ENCODE measurements around the gene SRSF1. TPM values are rescaled to one million over a fixed set of nuclear protein-coding genes. Genes with fewer than 3 reads are reported as not detected.

The SRSF1 gene
- total RNA-seq, 1 donor from 2014 or later, result 227 TPM

DNA sequence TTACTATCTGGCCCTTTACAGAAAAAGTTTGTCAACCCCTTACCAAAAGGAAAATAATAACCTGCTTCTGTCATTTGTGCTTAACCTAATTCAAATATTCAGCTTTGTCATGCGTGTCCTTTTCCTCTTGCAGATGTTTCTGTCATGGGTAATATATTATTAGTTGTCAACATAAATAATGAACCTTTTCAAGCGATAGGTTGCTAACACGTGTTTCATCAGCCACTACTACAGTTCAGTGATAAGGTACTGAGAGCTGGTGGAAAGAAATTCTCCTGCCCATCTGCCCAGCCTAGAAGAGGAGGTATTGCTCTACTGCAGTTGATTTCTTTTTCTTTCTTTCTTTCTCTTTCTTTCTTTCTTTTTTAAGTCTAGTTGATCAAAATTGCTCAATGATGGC lies 12.0 kb upstream of the SRSF1 start:
- DNase-seq, result no peak

- no peak for DNase-seq
Observed at GRCh38 chr17:58010067-58010799, 3.2 kb upstream of the SRSF1 start.

DNA sequence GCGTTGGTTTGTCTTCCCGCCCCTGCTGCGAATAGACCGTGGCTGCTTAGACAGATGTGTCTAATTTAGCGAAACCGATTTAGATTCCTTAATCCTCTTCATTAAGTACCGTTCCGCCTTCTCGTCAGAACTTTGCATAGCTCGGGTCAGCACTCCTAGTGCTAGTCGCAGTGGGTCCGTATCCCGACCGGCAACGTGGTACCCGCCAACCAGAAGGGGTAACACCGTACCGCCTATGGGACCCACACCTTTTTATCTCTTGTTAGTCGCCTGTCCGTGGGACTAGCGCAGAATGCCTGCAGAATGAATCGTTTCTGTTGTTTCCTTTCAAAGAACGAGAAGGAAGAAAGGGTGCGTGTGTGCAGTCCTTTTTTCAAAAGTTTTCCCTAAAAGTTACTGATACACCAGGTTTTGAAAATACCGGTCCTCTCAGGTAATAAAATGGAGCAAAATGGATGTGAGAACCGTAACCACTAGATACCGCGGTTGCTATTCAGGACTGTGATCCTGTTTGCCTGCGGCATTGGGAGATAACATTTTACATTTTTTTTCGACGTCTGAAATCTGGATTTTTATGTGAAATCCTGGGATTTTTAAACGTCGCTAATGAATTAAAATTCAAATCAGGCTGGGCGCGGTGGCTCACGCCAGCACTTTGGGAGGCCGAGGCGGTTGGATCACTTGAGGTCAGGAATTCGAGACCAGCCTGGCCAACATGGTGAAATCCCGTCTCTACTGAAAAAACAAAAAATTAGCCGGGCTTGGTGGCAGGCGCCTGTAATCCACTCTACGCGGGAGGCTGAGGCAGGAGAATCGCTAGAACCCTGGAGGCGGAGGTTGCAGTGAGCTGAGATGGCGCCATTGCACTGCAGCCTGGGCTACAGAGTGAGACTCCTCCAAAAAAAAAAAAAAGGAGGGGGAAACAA lies 998 bp upstream of the SRSF1 start:
- no peak for DNase-seq

- DNase-seq, result peak; percentile 58
Observed at GRCh38 chr17:58006560-58006923, 504 bp downstream of the SRSF1 start.

- DNase-seq, result no peak
Observed at GRCh38 chr17:58005728-58006559, 1.1 kb downstream of the SRSF1 start.

DNA sequence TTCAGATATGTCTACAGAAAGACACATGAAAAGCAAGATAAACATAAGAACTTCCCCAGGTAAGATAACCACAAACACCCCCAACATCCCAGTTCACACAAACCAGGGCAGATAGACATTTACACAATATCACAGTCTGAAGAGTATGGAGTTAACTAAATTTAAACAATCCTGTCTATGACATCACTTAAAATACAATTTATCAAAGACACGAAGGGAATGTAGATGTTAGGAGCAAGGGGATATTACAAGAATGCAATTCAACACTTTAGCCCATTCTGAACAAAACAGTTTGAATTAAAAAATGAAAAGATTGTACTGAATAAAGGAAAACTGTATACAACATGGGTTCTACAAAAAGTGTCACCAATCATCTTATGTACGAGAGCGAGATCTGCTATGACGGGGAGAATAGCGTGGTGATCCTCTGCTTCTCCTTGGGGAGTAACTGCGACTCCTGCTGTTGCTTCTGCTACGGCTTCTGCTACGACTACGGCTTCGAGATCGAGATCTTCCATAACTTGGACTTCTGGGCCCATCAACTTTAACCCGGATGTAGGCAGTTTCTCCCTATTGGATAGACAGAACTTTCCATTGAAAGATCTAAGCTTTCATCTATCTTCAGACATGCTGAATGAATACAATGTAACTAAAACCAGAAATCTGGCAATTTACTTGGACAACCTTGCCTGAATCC lies 1.9 kb downstream of the SRSF1 start:
- DNase-seq, result no peak

DNA sequence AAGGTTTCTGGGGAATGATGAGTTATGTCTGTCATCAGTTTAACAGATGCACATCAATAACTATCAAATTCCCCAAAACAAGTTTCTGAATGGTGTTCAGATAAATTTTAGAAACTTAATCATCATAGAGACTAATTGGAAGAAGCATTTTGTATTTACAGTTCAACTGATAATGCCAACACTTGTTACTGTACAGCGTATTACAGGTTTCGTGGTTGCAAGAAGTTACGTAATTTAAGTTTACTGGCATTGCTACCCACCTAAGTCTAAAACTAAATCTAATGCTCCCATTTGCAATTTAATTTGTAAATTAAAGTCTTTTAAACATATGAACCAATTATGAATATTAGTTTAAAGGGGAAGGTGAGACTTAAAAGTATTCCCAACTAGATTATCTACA lies 3.0 kb downstream of the SRSF1 start:
- DNase-seq, result no peak

DNA sequence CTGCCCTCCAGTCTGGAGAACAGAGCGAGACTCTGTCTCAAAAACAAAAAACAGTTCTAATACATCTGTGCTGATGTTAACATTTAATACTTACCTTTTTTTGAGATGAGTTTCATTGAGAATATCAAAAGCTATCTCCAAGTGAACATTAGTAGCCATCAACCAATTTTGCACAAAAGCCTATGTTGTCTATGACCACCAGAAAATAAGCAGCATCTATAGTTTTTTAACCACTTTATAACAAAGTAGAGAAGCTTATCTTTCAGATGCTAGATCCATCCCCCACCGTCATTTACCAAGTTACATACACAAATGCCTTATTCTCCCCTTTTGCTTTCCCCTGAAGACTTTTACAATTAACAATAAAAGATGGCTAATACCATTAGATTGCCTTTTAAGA lies 4.1 kb downstream of the SRSF1 start:
- no peak for DNase-seq

GRCh38 chr17:58002154-58002948 lies 4.7 kb downstream of the SRSF1 start:
- no peak for DNase-seq

DNA sequence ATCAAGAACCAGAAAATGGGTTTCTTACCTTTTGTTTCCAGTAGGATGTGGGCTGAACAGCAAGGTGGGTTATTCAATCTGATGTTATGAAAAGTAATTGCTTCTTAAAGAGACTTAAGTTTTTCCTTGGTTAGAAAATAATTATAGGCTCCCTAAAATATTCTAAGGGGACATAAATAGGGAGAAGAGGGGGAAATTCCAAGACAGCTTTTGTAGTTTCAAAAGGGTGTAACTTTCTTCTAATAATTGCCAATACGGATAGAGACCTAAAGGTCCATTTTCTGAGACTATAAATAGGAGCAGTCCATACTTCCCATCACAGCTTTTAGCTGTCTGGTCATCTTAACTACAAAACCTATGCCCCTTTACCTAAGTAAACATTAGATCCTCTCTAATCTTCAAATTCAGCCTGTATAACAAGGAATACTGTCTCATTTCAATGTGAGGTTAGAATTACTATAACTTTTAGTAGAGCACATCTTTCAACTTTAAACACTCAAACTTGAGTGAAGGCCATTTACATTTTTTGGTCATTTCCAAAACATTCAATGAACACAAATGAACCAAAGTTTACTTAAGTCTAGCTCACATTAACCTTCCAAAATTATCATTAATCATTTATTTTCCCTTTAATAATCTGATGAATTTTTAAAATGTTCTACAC lies 5.5 kb downstream of the SRSF1 start:
- no peak for DNase-seq

DNA sequence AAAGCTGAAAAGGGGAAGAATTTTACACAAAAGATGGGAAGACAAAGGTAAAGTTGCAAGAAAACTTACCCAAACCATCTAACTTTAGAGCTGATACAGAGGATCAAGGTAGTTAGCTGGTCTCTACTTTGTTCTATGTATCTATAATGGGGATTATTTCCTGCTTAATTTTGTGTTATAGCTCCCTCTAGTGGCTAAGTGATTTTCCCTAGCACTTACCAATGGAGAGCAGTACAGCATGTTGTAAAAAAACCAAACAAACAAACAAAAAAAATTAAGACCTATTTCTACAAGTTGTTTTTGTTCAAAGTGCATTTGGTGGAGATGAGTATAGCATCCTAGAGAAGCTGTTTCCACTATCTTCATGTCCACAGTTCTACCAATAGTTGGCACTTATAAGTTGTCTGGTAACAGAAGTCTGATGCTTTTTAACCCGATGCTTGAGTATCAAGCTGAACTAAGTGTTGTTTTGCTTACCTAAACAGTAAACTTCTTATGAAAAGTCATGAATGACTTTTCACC lies 7.5 kb downstream of the SRSF1 start:
- peak; percentile 51 for DNase-seq

DNA sequence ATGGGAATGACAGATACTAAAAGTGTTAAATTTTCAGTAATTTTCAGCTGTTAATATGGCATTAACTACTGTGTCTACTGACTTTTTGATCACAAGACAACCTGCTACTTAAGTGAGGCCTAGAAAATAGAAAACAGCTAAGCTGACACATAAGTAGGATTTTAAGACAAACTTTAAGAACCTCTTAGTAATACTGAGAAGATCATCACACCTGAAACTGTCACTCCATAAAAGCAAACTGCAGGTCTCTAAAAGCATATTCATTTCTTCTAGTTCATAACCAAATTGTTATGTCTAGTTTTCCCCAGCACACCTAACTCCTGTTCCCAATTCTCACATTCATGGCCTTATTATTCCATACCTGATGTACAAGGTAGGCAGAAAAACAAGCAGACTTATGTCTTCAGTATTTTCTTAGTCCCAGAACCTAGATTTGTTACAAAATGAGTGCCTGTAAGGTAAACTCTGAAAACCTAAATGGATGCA lies 8.0 kb downstream of the SRSF1 start:
- no peak for DNase-seq

- DNase-seq, result no peak
Observed at GRCh38 chr17:57997085-57997809, 9.8 kb downstream of the SRSF1 start.

DNA sequence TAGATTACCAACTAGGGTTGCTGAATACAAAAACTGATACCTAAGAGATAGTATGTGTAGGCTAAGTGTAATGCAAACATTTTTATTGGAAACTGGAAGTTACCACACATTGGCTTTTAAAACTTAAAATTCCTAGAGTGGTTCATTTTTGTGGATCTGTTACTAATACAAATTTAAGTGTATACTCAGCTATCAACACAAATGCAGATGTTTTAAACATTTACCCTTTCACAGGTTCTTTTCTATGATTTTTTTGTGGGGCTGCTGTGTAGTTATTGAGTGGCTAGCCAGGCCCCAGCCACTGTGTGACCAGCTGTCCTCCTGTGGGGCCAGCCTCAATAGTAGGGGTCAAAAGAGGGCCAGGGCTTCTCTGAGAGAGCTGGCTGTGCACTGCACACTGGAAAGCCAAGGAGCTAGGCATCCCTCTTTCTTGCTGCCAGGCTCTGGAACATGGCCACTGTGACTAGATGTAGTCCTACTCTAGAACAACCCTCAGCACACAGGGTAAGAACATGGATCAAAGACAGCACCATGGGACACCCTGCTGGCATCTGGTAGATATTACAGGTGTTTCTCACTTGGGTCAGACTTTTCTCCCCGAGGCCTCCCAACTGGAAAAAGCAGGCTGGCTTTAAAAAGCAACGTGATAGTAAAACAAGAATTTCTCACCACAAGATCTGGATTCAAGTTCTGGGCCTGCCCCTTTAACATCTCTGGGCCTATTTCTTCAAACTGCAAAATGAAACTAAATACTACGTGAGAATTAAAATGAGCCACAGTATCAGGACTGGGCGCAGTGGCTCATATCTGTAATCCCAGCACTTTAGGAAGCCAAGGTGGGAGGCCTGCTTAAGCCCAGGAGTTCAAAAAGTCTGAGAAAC lies 11.7 kb downstream of the SRSF1 start:
- peak; percentile 37 for DNase-seq

GRCh38 chr17:57994436-57994835 lies 12.6 kb downstream of the SRSF1 start:
- DNase-seq, result no peak

DNA sequence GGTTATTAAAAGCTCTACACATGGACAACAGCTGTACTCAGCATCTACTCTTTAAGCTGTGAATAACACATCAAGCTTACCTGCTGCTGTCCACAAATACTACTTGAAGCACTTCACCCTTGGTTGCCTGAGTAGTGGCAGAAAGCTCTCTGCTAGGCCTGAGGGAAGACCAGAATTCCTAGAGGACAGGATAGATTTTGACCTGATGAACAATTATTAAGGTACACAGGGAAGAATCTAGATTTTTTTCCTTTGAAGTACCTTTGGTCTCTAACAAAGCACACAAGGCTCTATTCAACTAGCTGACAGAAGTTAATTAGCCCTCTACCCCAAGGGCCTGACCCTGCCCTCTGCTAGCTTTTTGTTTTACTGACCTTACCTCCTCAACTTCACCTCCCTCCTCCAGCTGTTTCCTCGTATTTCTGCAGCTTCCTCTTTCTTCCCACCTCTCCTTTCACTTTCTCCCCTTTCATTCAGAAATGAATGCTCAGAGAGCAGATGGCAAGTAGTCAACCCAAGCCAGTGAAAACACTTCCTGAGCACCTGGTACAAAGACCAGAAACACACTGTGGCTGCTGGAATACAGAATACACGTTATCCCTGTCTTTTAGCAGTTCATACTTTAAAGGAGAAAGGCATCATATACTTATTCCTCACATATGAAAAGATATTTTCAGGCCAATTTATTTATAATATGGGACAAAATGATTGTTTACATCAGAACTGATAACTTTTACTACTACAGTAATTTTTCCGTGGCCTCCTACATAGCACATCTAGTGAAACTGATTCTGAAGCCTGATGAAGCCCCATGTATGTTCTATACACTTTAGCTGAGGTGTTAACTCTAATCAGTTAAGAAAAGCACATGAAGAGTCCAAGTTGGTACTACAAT lies 13.3 kb downstream of the SRSF1 start:
- DNase-seq, result no peak

DNA sequence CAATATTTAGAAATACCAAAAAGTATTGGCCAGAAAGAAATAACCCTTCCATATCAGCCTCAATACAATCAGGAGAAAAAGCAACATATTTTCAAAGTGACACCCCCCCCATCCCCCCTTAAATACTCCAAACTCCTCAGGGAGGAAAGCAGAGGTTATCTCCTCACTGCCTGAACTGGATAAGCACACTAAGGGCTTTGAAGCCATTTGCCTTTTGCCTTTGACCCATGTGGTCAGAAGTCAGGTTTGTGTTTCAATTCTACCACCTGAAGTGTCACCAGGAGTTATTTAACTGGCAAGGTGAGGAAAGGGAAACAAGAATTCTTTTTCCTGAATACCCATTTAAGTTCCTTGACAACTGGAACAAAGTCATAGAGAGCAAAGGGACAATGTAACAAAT lies 15.5 kb downstream of the SRSF1 start:
- no peak for DNase-seq
